OCI-LY3 (cell line): ENCODE results near the gene DNM3.

Experiments
- H2AFZ ChIP-seq: fragments of 200-600, 300-600 bp; shearing (Covaris generic); 2 replicates; pipeline ENCODE4 v1.6.0; 2014; ENCODE audit warnings: antibody characterized with exemption, low read depth, low read length
- H3K27ac ChIP-seq: fragments of 200-600, 300-600 bp; sonication (generic); 2 replicates; pipeline ENCODE4 v1.5.1; 2014; ENCODE audit warnings: mild to moderate bottlenecking, low read length, moderate library complexity, mixed read lengths
- H3K27me3 ChIP-seq: fragments of 200-600, 300-600 bp; sonication (generic); 2 replicates; pipeline ENCODE4 v1.6.1; 2014; ENCODE audit warnings: low read depth, low read length, mixed read lengths
- H3K36me3 ChIP-seq: fragments of 200-600, 300-600 bp; sonication (generic); replicated peaks from 2 replicates; pipeline ENCODE3; 2014; ENCODE audit warnings: low read depth, low read length, mixed read lengths
- H3K4me1 ChIP-seq: fragments of 300-600, 200-600 bp; sonication (generic); 2 replicates; pipeline ENCODE4 v1.6.1; 2014; ENCODE audit warnings: low read length, mixed read lengths
- H3K4me2 ChIP-seq: fragments of 200-600, 300-600 bp; sonication (generic); 2 replicates; pipeline ENCODE4 v1.6.1; 2014; ENCODE audit warnings: low read length, mixed read lengths
- H3K4me3 ChIP-seq: fragments of 300-600, 200-600 bp; sonication (generic); 2 replicates; pipeline ENCODE4 v1.5.1; 2014; ENCODE audit warnings: antibody characterized with exemption, mild to moderate bottlenecking, low read length, moderate library complexity
- H3K79me2 ChIP-seq: fragments of 300-600, 200-600 bp; shearing (Covaris generic); 2 replicates; pipeline ENCODE4 v1.6.1; 2014; ENCODE audit warnings: mild to moderate bottlenecking, low read length, mixed read lengths
- H3K9ac ChIP-seq: fragments of 300-600, 200-600 bp; shearing (Covaris generic); 2 replicates; pipeline ENCODE4 v1.6.0; 2014; ENCODE audit warnings: mild to moderate bottlenecking, low read length, moderate library complexity
- H3K9me3 ChIP-seq: fragments of 200-600, 300-600 bp; shearing (Covaris generic); 2 replicates; pipeline ENCODE4 v1.6.1; 2014; ENCODE audit warnings: low read length, mixed read lengths; ENCODE audit not compliant: insufficient read depth
- H4K20me1 ChIP-seq: fragments of 200-600, 300-600 bp; sonication (generic); 2 replicates; pipeline ENCODE4 v1.6.1; 2016; ENCODE audit warnings: low read length, mixed read lengths; ENCODE audit not compliant: insufficient read depth
- EZH2phosphoT487 ChIP-seq: fragments of 200-600 bp; shearing (Covaris generic); IDR thresholded peaks from 2 replicates; pipeline ENCODE4 v1.6.1; 2018; ENCODE audit warnings: antibody characterized with exemption, mixed run types, low read depth
- TF ChIP-seq, protein P1 (sequence below): fragments of 200-600, 300-600 bp; sonication (generic); IDR thresholded peaks from 2 replicates; pipeline ENCODE4 v1.5.1; 2014; ENCODE audit warnings: antibody characterized with exemption, low read length, low read depth

The DNM3 gene

DNA sequence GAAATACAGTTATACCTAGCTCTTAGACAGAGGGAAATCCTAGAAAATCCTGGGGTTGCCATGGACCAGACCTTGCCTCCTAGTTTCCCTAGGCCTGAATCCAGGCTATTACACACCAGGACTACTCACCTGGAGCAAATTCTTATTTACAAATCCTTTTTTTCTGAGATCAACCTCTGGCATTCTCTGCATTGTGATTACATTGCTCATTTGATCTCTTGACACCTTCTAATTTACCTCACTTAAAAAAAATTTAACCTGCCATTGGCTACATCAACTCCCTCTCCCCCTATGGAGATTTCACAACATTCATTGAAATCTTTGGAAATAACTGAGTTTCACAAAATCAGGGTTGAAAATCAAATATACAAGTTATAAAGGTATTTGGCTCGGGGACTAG is 576.3 kb downstream of the DNM3 start:
- Histone ChIP-seq H3K79me2 (no peaks in the 10 kb centered on the region), H3K9me3 (no peaks in the 10 kb centered on the region), H3K27ac (no peak overlapping the region)

DNA sequence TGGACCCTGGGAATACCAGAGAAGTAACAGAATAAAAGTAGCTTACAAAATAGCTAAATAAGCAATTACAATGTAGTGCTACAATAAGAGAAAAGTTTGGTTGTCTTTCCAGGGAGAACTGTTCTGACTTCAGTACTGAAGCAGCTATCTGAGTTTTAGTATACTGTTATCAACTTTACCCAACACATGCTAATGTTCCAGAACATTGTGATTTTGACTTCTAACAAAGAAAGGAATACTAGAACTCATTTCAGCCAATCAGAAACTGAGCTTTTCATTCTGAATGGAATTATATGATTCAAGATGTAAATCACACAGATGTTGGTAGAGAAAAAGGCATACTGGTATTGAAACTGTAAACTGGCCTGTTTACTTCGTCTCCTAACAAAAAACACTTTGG is 579.1 kb downstream of the DNM3 start, which contains the start of gene C1orf105:
Gene C1orf105 (plus strand): TSS at position 301 of the 400 bp plus-strand sequence. CDS start 201 bp downstream, outside the sequence.
- Histone ChIP-seq H3K27ac (no peak within 1 kb of the TSS), H3K4me1 (no peaks in the 10 kb centered on the region), H4K20me1 (no peaks in the 10 kb centered on the region), H3K79me2 (no peaks in the 10 kb centered on the region), H3K4me3 (no peak within 1 kb of the TSS), H3K4me2 (no peak within 1 kb of the TSS), H3K9ac (no peak within 1 kb of the TSS), H3K36me3 (no peaks in the 10 kb centered on the region), H2AFZ (no peak within 1 kb of the TSS), H3K9me3 (no peaks in the 10 kb centered on the region), H3K27me3 (no peaks in the 10 kb centered on the region)
- TF ChIP-seq EZH2phosphoT487 = no peak
- TF ChIP-seq, protein P1, sequence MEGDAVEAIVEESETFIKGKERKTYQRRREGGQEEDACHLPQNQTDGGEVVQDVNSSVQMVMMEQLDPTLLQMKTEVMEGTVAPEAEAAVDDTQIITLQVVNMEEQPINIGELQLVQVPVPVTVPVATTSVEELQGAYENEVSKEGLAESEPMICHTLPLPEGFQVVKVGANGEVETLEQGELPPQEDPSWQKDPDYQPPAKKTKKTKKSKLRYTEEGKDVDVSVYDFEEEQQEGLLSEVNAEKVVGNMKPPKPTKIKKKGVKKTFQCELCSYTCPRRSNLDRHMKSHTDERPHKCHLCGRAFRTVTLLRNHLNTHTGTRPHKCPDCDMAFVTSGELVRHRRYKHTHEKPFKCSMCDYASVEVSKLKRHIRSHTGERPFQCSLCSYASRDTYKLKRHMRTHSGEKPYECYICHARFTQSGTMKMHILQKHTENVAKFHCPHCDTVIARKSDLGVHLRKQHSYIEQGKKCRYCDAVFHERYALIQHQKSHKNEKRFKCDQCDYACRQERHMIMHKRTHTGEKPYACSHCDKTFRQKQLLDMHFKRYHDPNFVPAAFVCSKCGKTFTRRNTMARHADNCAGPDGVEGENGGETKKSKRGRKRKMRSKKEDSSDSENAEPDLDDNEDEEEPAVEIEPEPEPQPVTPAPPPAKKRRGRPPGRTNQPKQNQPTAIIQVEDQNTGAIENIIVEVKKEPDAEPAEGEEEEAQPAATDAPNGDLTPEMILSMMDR = no peak

More for the DNA sequence above, 576.3 kb downstream of the DNM3 start:
- TF ChIP-seq EZH2phosphoT487 = no peak
- TF ChIP-seq, protein P1 = no peak
- Histone ChIP-seq H3K9ac (no peak overlapping the region), H3K4me2 (no peak overlapping the region), H3K27me3 (no peaks in the 10 kb centered on the region), H3K36me3 (no peaks in the 10 kb centered on the region), H4K20me1 (no peaks in the 10 kb centered on the region), H2AFZ (no peak overlapping the region), H3K4me3 (no peak overlapping the region), H3K4me1 (peaks cover 3% of the 10 kb centered on the region)

DNA sequence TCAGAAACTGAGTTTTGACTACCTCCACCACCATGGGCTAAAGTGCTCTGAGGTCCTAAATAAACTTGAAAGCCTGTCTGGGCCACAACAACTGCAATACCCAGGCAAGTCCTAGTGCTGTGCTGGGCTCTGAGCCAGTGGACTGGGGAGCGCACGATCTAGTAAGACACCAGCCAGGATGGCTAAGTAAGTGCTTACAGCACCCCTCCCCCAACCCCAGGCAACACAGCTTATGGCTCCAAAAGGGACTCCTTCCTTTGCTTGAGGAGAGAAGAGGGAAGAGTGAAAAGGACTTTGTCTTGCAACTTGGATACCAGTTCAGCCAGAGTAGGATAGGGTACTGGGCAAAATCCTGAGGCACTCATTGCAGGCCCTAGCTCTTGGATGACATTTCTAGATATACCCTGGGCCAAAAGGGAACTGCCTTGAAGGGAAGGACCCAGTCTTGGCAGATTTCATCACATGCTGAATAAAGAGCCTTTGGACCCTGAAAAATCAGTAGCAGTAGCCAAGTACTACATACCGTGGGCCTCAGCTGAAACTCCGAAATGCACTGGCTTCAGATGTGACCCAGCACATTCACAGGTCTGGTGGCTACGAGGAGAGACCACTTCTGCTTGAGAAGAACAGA is 580.8 kb downstream of the DNM3 start:
- Histone ChIP-seq H3K36me3 (no peaks in the 10 kb centered on the region), H2AFZ (no peak overlapping the region), H3K9ac (no peak overlapping the region), H3K4me2 (no peak overlapping the region), H3K27me3 (no peaks in the 10 kb centered on the region), H3K79me2 (no peaks in the 10 kb centered on the region), H3K4me1 (peaks cover 1% of the 10 kb centered on the region), H4K20me1 (no peaks in the 10 kb centered on the region), H3K27ac (no peak overlapping the region), H3K9me3 (no peaks in the 10 kb centered on the region), H3K4me3 (no peak overlapping the region)
- TF ChIP-seq, protein P1 = no peak
- no peak for TF ChIP-seq EZH2phosphoT487

DNA sequence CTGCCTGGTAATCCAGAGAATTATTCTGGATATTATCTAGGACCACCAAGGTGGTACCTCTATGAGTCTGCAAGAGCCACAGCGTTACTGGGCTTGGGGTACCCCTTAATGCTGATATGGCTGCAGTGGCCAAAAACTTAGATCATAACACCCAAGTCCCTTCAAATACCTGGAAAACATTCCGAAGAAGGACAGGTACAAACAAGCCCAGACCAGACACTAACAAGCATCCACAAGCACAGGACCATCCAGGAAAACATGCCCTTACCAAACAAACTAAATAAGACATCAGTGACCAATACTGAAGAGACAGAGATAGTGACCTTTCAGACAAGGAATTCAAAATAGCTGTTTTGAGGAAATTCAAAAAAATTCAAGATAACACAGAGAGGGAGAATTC is 582.0 kb downstream of the DNM3 start:
- Histone ChIP-seq H3K4me2 (no peak overlapping the region), H4K20me1 (no peaks in the 10 kb centered on the region), H2AFZ (no peak overlapping the region), H3K36me3 (no peaks in the 10 kb centered on the region), H3K27ac (no peak overlapping the region), H3K4me3 (no peak overlapping the region), H3K4me1 (peaks cover 7% of the 10 kb centered on the region), H3K9me3 (no peaks in the 10 kb centered on the region), H3K9ac (no peak overlapping the region), H3K79me2 (no peaks in the 10 kb centered on the region), H3K27me3 (no peaks in the 10 kb centered on the region)
- TF ChIP-seq, protein P1 = no peak
- TF ChIP-seq EZH2phosphoT487 = no peak
